ENCODE measurements around the gene CACNB4.

DNA sequence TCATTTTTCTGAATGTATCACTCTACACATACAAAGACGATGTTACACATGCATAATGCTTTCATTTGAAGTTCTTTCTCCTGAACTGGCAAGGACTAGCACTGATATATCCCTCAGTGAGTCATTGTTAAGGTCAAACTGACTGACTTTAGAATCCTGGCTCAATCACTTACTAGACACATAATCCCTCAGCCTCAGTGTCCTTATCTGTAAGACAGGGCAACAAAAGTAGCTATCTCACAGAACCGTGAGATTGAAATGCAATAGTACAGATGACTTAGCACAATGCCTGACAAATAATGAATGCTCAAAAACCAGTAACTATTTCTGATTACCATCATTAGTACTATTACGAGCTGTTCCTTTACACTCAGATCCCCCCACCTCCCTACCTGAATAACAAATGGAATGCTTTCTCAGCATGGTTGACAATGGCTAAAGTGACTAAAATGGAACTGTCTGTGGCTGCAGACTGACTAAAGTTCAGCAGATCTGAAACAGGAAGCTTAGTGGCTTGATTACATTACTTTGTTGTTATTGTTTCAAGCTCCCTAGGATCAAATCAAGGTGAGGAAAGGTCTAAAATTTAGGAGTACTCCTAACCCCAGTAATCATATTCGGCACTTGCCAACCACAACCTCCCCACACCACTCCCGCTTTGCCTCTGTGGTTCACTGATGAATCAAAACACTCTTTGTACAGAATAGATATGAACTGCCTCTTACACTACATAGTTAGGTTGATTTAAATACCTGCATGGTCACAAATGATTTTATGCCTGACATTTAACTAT is 35.8 kb upstream of the CACNB4 start:
- TF ChIP-seq, protein P1, sequence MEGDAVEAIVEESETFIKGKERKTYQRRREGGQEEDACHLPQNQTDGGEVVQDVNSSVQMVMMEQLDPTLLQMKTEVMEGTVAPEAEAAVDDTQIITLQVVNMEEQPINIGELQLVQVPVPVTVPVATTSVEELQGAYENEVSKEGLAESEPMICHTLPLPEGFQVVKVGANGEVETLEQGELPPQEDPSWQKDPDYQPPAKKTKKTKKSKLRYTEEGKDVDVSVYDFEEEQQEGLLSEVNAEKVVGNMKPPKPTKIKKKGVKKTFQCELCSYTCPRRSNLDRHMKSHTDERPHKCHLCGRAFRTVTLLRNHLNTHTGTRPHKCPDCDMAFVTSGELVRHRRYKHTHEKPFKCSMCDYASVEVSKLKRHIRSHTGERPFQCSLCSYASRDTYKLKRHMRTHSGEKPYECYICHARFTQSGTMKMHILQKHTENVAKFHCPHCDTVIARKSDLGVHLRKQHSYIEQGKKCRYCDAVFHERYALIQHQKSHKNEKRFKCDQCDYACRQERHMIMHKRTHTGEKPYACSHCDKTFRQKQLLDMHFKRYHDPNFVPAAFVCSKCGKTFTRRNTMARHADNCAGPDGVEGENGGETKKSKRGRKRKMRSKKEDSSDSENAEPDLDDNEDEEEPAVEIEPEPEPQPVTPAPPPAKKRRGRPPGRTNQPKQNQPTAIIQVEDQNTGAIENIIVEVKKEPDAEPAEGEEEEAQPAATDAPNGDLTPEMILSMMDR (conservative IDR thresholded peaks at IDR 0.05 in 1 of 2, IDR thresholded peaks at IDR 0.05 in 1 of 2; ENCODE audit: extremely low read depth in 1 of 2, insufficient read depth in 1 of 2, low read depth in 1 of 2, low read length in 2 of 2) = no peak
- no peak for TF ChIP-seq EZH2 (IDR thresholded peaks at IDR 0.05; ENCODE audit: borderline replicate concordance, low read length)

Data from mammary epithelial cell (primary cell).